ENCODE data around the gene ALK. TPM values are rescaled to one million over a fixed set of nuclear protein-coding genes. Genes with fewer than 3 reads are reported as not detected.

The ALK gene
- total RNA-seq, 2 experiments from 2014 or later: not detected

DNA sequence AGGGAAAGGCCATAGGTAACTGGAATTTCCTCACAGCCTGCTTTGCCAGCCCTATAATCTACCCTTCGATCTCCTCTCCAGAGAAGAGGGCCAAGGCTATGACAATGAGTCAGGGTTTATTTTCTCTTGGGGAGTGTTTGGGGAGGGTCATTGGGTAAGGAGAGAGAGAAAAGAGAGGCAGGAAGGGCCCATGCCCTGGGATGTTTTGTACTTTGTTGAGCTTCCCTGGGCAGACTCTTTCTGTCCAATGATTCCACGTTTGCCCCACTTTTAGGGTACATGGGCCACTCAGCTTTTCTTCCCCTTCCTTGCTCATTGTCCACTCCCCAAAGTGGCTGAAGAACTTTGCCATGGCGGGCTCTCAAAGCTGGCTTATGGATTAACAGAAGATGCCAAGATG is 224.2 kb downstream of the ALK start:
- Mint-ChIP-seq H3K36me3 (ENCODE audit: low read depth) (no peaks in the 10 kb centered on the region), H3K4me1 (ENCODE audit: low read depth) (no peaks in the 10 kb centered on the region), H3K4me3 (no peak overlapping the region), H3K27ac (no peak overlapping the region), H3K9me3 (no peaks in the 10 kb centered on the region), H3K27me3 (peaks cover 10% of the 10 kb centered on the region)
- TF ChIP-seq, protein P1, sequence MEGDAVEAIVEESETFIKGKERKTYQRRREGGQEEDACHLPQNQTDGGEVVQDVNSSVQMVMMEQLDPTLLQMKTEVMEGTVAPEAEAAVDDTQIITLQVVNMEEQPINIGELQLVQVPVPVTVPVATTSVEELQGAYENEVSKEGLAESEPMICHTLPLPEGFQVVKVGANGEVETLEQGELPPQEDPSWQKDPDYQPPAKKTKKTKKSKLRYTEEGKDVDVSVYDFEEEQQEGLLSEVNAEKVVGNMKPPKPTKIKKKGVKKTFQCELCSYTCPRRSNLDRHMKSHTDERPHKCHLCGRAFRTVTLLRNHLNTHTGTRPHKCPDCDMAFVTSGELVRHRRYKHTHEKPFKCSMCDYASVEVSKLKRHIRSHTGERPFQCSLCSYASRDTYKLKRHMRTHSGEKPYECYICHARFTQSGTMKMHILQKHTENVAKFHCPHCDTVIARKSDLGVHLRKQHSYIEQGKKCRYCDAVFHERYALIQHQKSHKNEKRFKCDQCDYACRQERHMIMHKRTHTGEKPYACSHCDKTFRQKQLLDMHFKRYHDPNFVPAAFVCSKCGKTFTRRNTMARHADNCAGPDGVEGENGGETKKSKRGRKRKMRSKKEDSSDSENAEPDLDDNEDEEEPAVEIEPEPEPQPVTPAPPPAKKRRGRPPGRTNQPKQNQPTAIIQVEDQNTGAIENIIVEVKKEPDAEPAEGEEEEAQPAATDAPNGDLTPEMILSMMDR (IDR thresholded peaks at IDR 0.05): no peak
- ChIA-PET POLR2A (no interaction called here), CTCF (no interaction called here)
- intact Hi-C loops (cut with micrococcal nuclease): no loop called here
- DNase-seq: no peak
- no peak for ATAC-seq

DNA sequence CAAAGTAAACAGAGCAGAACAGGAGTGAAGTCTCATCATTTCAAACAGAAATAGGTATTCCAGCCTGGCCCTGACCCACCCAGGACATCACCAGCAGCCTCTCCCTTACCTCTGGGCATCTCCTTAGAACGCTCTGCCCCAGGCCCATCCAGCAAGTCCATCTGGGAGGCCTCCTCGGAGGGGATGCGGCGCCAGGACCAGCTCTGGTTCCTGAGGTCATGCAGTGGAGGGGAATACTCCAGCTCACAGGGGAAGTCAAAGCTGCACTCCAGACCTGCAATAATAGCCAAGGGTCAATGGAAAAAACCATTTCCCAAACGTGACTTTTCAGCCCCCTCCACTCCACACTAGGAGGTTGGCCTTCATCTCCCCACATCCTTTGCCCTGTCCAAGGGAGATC is 226.6 kb downstream of the ALK start:
- Mint-ChIP-seq H3K27me3 (peaks cover 14% of the 10 kb centered on the region), H3K27ac (no peak overlapping the region), H3K36me3 (ENCODE audit: low read depth) (no peaks in the 10 kb centered on the region), H3K4me3 (no peak overlapping the region), H3K4me1 (ENCODE audit: low read depth) (no peaks in the 10 kb centered on the region), H3K9me3 (no peaks in the 10 kb centered on the region)
- ATAC-seq: no peak
- intact Hi-C loops (cut with micrococcal nuclease): no loop called here
- ChIA-PET CTCF (no interaction called here), POLR2A (no interaction called here)
- TF ChIP-seq, protein P1 (IDR thresholded peaks at IDR 0.05): no peak
- DNase-seq: no peak

DNA sequence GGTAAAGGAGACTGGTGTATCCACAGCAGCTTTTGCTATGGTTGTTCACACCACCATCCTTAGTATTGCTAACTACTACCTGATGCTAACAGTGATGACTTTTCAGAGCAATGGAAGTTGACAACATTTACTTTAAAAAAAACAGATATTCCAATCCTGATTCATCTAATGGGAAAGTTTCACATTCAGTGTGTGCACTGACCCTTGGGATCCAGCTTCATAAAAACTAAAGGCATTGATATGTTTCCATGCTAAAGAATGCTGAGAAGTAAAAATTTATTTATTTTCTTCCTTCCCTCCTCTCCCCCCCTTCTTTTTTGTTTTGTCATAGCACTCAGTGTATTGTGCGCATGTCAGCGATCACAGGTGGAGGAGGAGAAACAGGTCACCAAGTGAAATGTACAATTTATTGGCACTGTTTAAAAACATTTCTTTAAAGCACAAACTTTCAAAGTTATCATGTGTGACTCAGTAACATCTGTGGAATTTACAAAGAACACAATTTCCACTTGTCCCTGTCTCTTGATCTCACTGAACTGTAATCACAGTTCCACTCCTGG is 229.9 kb downstream of the ALK start:
- CTCF ChIA-PET: no interaction called here
- Mint-ChIP-seq H3K4me1 (ENCODE audit: low read depth) (no peaks in the 10 kb centered on the region), H3K9me3 (no peaks in the 10 kb centered on the region), H3K4me3 (no peak overlapping the region), H3K27me3 (peaks cover 17% of the 10 kb centered on the region), H3K27ac (no peak overlapping the region), H3K36me3 (ENCODE audit: low read depth) (no peaks in the 10 kb centered on the region)
- intact Hi-C loops (cut with micrococcal nuclease): no loop called here
- ATAC-seq (no peak), DNase-seq (no peak)
- TF ChIP-seq, protein P1 (IDR thresholded peaks at IDR 0.05): no peak
- POLR2A ChIA-PET: no interaction called here

DNA sequence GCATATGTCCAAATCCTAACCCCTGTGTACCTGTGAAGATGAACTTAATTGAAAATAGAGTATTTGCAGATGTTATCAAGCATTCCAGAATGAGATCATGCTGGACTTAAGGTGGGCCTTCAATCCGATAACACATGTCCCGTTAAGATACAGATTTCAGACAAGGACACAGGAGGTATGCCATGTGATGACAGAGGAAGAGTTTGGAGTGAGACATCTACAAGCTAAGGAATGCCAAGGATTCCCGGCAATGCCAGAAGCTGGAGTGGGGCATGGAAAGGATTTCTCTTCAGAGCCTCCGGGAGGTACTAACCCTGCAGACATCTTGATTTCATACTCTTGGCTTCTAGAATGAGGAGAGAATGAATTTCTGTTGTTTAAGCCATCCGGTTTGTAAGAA is 231.7 kb downstream of the ALK start:
- intact Hi-C loops (cut with micrococcal nuclease): no loop called here
- Mint-ChIP-seq H3K36me3 (ENCODE audit: low read depth) (no peaks in the 10 kb centered on the region), H3K4me1 (ENCODE audit: low read depth) (no peaks in the 10 kb centered on the region), H3K27ac (no peak overlapping the region), H3K27me3 (peaks cover 17% of the 10 kb centered on the region), H3K4me3 (no peak overlapping the region), H3K9me3 (no peaks in the 10 kb centered on the region)
- TF ChIP-seq, protein P1 (IDR thresholded peaks at IDR 0.05): no peak
- ChIA-PET CTCF (no interaction called here), POLR2A (no interaction called here)
- DNase-seq (no peak), ATAC-seq (no peak)

DNA sequence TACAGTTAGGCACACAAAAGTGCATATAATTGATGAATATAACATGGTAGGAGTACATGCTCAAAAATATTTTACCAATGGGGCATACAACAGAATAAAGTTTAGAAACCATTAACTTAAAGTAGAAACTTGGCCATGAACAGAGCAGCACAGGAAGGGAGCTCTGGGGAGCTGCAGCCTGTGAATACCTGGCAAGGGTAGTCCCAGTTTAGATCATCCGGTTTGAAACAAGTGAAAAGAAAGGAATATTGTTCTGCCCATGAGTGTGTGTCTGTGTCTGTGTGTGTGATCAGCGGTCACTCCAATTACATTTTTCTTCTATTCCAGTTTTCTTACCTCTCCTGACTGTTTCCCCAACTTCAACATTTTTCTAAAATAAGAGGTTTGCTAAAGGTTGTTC is 233.0 kb downstream of the ALK start:
- no peak overlapping the region for H3K27ac Mint-ChIP-seq
- ATAC-seq (no peak), DNase-seq (no peak)
- POLR2A ChIA-PET: no interaction called here
- H3K36me3 Mint-ChIP-seq (ENCODE audit: low read depth): no peaks in the 10 kb centered on the region
- intact Hi-C loops (cut with micrococcal nuclease): no loop called here
- H3K9me3 Mint-ChIP-seq: no peaks in the 10 kb centered on the region
- TF ChIP-seq, protein P1 (IDR thresholded peaks at IDR 0.05): no peak
- no peaks in the 10 kb centered on the region for H3K4me1 Mint-ChIP-seq (ENCODE audit: low read depth)
- H3K4me3 Mint-ChIP-seq: no peak overlapping the region
- H3K27me3 Mint-ChIP-seq: peaks cover 18% of the 10 kb centered on the region
- CTCF ChIA-PET: no interaction called here
